Activated CD4-positive, alpha-beta T cell treated with anti-CD3 and anti-CD28 coated beads, Interleukin-10, Interleukin-2, amounts not matched to agents 100 ng/mL and 50 ng/mL, durations not matched to agents 16 hours and 8 hours (primary cell): ENCODE data around the gene SLC8A3.

ENCODE experiments used
- DNase-seq: peaks from one replicate; pipeline ENCODE4 v3.0.0-alpha.2; 2020

Gene SLC8A3

GRCh38 chr14:70171726-70172125 is 17.0 kb downstream of the SLC8A3 start:
- no peak for DNase-seq

DNA sequence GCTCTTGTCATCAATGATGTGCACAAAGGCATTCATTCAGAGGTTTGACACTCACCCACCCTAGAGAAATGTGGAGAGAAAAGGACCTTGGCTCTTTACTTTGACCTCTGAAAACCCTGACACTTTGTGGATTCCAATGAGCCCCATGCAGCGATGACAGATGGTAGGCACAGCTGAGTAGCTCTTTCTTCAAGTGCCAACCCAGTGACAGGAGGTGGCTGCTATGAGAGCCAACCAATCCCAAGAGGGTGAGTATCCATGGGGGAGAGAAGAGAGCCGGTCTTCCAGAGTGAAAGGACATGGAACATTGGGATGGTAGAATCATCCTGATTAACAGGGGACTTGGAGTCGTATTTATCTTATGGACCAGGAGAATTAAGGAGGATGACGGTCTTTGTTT is 17.8 kb downstream of the SLC8A3 start:
- no peak for DNase-seq

DNA sequence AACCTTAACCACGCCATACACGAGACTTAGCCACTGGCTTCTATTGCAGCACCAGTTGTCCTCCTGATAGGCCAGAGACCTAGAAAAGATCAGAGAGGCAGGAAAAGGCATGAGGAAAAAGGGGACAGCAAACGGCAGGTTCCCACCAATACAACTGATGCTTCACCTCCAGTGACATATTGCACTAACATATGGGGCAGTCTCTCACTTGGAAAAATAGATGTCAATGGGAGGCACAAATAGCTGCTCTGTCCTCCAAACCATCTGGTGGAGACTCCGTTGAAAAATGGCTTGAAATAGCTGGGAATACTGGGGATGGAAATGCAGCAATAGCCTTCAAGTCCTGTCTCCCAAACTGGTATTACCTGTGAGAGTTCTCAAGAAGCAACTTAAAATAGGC is 20.3 kb downstream of the SLC8A3 start:
- DNase-seq = no peak

DNA sequence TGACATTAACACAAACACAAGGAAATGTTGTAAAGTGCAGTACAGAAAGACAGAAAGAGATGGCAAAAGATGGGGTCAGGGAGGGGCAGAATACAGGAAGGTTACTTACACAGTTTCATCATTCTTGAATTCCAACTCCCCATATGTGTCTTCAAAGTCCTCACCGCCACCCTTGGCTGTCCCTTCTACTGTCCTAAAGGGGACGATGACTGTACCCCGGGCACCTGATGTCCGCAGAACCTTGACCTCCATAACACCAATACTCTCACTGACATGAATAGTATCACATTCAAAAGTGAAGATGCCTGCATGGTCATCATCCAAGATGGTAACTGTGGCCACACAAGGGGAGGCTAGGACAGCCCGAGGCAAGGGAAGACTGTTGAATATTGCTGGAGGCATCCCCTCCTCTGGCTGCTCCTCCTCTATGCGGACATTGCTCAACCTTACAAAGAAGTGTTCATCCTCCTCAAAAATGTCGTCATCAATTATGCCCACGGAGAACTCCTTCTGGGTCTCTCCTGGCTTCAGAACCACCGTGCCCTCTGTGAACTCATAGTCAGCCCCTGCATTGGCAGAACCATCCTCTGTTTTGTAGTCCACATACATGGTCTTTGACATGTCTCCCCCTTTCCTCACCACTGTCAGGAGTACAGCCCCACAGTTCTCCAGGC is 22.1 kb downstream of the SLC8A3 start:
- no peak for DNase-seq

GRCh38 chr14:70162358-70162757 is 26.4 kb downstream of the SLC8A3 start:
- DNase-seq = no peak

GRCh38 chr14:70156592-70156991 is 32.2 kb downstream of the SLC8A3 start:
- no peak for DNase-seq

DNA sequence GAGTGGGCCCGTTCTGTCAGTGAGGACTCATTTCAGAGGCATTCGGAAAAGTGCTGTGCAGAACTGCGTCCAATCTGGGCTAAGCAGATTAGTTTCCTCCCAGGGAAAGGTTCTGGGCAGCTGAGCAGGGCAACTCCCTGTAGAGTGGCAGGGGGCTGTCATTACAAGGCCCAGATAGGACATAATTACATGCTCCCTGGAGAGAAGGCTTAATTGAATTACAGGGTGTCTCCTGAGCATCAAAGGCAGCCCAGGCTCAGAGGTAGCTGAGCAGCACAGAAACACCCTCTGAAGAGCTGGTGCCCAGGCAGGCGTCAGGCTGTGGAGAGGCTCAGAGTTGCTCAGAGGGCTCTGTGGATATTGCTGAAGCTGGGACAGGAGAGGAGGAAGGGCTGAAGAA is 36.0 kb downstream of the SLC8A3 start:
- DNase-seq = no peak

DNA sequence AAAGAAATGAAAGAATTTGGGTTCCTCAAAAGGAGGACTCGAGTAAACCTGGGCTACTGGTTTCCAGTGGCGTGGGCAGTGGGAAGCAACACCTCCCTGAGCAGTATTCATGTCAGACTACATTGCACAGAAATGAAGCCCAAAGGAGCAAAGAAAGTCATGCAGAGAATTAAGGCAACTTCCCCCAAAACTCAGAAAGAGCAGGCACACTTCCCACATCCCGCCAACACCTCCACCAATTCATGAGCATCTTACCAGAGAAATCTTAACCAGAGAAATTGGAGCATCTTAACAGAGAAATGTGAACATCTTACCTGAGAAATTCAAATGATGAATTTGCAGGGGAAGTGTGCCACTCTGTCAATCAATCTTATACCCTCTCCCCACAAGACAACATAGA is 36.7 kb downstream of the SLC8A3 start:
- no peak for DNase-seq

- no peak for DNase-seq
These were observed 39.1 kb downstream of the SLC8A3 start for GRCh38 chr14:70149596-70150165.

DNA sequence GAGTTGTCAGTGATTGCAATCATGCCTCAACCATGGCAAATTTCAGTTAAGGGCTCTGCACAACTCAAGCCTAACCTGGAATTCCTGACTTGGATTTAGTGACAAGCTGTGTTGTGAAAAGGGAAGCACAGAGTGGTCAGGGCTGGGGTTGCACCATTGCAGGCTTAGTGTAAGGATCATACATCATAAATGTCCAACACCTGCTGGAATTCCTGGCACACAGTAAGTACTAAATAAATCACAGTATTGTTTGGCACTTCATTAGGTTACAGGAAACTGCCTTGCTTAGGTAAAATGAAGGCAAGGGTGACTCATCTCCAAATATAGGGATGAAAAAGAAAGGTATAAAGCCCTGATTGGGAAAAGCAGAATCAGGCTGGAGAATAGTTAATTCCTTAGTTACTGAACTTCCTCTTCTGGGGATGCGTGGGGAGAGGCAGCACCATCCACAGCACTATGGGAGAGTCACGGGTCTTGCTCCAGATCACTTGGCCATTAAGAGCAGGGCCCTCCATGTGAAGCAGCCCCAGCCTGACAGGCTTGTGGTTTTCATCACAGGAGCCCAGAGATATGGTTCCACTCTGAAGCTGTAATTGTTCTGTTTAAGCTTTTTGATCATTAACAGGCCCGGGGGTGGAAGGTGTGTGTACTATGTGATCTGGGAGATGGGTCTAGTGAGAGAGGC is 39.7 kb downstream of the SLC8A3 start:
- no peak for DNase-seq

DNA sequence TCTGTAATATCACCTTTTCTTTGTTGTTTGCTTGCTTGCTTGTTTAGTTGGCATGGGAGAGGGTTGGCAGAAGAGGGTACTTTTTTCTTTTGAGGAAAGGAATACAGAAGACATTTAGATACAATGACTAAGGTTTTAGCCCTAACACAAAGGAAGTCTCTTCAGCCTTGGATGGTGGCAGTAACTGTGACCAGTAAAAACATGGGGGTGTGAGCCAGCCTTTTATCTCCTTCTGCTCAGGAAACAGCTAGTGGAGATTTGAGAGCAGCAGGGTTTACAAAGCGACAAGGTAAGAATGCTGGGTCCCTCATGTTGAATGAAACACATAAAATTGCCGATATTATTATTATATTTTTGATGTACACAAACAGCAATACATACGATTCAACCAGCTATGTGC is 40.4 kb downstream of the SLC8A3 start:
- DNase-seq = no peak

- no peak for DNase-seq
These were observed 44.7 kb downstream of the SLC8A3 start for GRCh38 chr14:70144046-70144445.

- DNase-seq = no peak
These were observed 45.4 kb downstream of the SLC8A3 start for GRCh38 chr14:70143306-70143705.

DNA sequence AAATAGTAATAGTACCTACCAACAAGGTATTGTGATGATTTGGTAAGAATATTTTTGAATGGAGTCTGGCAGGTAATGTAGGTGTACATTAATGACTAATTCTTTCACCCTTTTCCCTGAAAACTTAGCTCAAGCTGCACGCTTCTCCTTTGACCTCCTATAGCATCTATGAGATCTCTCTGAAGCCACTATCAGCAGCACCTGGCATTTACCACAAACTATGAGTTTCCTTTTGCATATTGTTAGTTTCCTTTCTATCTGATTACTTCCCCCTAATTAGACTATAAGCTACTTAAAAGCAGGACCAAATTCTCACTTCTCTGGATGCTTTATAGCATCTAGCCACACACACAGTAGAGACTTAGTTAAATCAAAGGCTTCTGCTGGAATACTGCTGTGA is 48.1 kb downstream of the SLC8A3 start:
- no peak for DNase-seq

- no peak for DNase-seq
These were observed 49.4 kb downstream of the SLC8A3 start for GRCh38 chr14:70139384-70139783.

GRCh38 chr14:70137788-70138187 is 51.0 kb downstream of the SLC8A3 start:
- no peak for DNase-seq

DNA sequence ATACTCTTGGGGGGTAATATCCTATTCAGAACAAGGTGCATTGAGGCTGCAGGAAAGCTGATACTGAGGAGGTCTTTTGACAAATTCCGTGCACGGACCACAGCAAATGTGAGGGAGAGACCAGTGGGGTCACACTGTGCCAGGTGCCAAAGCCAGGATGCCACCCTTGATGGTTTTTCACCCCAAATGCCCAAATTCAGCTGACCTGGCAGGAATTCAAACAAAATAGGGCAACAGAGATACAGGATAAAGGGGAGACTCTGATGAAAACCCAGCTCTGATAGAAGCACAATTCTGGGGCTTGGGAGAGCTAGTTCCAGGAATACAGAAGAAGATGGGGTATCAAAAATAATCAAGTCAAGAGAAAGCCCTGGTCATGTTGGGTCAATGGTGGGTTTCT is 55.3 kb downstream of the SLC8A3 start:
- no peak for DNase-seq

GRCh38 chr14:70130482-70130881 is 58.3 kb downstream of the SLC8A3 start:
- no peak for DNase-seq

- no peak for DNase-seq
These were observed 61.6 kb downstream of the SLC8A3 start for GRCh38 chr14:70127186-70127585.

- no peak for DNase-seq
These were observed 65.0 kb downstream of the SLC8A3 start for GRCh38 chr14:70123796-70124195.

DNA sequence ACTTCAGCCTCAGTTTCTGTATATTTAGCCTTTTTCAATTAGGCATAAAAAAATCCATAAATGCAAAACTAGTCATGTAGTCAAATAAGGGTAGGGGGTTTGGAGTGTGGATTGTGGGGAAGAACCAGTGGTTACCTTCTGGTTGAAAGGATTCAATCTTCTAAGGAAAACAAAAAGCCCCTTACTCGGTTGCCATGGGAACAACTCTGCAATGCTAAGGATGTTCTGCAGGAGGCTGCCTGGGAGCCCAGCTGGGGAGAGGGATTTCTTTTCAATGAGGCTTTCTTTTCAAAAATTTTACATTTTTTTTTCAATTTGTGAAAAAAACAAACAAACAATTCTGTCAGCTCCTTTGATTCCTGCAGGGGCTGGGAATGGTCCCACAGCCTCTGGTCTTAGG is 67.2 kb downstream of the SLC8A3 start:
- no peak for DNase-seq

DNA sequence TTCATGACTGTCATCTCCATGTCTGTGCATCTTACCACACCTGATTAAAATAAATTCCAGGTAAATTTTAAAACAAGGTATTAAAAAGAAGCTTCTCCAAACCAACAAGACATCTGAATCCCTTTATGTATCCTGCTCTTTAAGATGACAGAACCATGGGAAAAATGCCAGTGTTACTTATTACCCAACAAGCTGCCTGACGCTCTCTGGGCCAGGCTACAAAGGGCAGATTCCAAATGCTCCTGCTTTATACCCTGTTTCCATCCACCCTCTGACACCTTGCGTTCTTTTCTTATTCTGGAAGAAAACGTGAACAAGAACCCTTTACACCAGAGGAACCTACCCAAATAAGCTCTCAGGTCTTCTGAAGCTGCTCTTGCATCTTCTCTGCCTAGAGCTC is 70.7 kb downstream of the SLC8A3 start:
- DNase-seq = no peak

DNA sequence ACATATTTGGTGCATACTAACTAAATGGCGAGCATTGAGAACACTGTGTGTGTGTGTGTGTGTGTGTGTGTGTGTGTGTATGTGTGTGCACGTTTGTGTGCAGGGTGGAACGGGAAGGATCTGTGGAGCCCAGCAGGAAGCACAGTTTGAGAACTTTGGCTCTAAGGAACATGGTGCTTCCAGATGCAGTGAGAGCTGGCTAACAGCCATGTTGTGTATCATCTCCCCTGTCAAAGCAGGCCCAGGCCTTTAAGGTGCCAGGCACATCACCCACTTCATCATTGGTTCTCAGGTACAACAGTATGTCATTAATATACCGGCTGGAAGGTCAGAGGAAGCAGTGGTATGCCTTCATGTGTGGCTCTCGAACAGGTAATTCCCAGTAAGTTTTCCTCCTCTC is 72.5 kb downstream of the SLC8A3 start:
- DNase-seq = no peak

DNA sequence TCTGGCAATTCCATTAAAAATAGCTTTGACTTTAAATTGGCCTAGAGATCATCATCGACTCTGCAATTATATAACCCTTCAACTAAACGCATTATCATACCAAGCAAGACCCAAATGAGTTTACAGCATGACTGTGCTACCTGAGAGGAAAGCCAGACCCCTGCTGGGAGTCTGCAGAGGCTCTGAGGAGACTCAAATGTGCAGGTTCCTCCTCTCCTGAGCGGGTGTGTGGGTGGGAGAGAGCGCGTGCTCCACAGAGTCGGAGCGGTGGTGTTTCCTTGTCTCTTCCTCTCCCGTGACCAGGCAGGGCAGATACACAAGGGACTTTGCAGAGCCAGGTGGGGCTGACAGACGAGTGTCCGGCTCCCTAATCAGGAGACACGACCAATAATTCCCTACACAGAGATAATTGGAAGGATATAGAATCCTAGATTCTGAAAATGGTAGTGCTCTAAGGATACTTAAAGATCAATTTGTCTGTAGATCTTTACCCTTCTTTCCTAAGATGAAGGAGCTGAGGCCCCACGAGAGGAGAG is 74.1 kb downstream of the SLC8A3 start:
- no peak for DNase-seq
